GM10266 (cell line): ENCODE results near the gene ZNF460.

Source experiments
- DNase-seq: peaks from one replicate; pipeline ENCODE4 v3.0.0; 2012; ENCODE audit errors: extremely low spot score
- TF ChIP-seq, protein P1 (sequence below): IDR thresholded peaks from 2 replicates; pipeline ENCODE4 v1.5.1; 2012; ENCODE audit warnings: mild to moderate bottlenecking, low read depth; ENCODE audit not compliant: control insufficient read depth, insufficient read depth; ENCODE audit errors: missing control alignments

Gene ZNF460

DNA sequence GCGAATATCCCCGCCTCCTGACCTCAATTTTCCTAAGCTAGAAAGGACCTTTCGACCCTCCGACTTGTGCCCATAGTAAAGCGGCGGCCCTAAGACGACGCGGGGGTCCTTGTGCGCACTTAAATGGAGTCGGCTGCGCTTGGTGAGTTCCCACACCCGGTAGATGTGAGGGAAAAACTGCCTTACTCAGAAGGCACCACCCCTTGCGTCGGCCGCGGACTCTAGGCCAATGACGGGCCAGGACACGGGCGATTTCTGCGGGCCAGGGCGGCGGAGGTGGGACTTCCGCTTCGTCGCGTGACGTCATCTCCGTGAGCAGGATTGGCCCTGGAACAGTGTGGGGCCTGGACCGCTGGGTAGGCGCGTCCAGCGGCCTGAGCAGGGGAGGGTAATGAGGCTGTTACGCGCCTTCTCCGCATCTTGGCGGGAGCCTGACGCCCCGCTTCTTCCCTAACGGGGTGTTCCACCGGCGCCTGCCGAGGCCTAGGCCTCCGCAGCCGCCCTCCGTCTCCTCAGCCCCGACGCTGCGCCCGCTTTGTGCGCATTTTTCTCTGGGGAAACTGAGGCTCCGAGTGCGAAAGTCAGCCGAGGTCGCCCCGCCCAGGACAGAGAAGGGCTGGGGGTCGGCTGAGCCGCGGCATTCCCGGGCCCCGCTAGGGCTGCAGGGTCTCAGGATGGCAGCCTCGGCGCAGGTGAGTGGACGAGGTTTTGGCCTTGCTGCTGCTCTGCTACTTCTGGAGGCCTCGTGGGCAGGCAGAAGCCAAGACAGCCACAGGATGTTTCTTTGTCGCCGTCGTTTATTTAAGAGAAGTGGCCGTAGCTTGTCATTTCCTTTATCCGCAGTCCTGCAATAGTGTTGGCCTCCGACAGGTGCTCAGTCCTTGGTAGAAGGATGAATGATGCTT, 40.1 kb downstream of the ZNF460 start, which contains the start of gene ZNF543:
Gene ZNF543 (plus strand): TSS at position 293 of the 905 bp plus-strand sequence. CDS start 382 bp downstream, at position 675.
- TF ChIP-seq, protein P1, sequence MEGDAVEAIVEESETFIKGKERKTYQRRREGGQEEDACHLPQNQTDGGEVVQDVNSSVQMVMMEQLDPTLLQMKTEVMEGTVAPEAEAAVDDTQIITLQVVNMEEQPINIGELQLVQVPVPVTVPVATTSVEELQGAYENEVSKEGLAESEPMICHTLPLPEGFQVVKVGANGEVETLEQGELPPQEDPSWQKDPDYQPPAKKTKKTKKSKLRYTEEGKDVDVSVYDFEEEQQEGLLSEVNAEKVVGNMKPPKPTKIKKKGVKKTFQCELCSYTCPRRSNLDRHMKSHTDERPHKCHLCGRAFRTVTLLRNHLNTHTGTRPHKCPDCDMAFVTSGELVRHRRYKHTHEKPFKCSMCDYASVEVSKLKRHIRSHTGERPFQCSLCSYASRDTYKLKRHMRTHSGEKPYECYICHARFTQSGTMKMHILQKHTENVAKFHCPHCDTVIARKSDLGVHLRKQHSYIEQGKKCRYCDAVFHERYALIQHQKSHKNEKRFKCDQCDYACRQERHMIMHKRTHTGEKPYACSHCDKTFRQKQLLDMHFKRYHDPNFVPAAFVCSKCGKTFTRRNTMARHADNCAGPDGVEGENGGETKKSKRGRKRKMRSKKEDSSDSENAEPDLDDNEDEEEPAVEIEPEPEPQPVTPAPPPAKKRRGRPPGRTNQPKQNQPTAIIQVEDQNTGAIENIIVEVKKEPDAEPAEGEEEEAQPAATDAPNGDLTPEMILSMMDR: no peak
- peak; percentile 96 for DNase-seq

DNA sequence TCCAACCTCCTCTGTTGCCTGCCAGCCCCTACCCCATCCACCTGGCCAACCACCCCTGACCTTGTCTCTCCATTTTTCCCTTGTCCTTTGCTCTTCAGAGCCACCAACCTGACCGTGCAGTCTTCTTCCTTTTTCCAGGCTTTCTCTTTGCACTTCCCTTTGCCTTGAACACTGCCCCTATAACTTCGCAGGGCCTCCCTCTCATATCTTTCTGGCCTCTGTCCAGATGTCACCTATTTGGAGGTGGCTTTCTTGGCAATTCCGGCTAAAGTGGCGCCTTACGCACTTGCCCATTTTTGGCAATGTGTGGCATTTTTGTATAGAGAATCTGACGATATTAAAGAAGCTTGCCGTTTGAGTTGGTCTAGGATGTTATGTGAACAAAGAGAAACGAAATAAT, 40.8 kb downstream of the ZNF460 start:
- no peak for DNase-seq
- TF ChIP-seq, protein P1: no peak

GRCh38 chr19:57321751-57322150, 41.5 kb downstream of the ZNF460 start:
- TF ChIP-seq, protein P1: no peak
- DNase-seq: no peak

DNA sequence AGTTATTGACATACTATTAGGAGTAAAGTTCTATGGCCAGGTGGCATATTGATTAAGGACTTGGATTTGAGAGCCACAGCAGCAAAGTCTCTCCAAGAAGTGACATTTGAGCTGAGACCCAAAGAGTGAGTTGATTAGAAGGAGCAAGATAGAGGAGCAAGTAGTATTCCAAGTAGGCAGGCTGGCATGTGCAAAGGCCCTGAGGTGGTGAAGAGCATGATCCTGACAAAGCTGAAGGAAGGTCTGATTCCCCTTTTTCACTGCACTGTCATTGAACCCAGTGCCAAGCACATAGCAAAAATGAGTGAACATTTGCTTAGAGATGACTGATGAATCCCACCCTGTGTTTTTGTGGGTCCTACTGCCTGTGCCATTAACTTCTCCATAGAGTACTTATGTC, 44.7 kb downstream of the ZNF460 start:
- TF ChIP-seq, protein P1: no peak

DNA sequence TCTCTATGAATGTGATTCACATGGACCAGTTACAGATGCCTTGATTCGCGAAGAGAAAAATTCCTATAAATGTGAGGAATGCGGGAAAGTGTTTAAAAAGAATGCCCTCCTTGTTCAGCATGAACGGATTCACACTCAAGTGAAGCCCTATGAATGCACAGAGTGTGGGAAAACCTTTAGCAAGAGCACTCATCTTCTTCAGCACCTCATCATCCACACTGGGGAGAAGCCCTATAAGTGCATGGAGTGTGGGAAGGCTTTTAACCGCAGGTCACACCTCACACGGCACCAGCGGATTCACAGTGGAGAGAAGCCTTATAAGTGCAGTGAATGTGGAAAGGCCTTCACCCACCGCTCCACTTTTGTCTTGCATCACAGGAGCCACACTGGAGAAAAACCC, 47.7 kb downstream of the ZNF460 start:
- no peak for DNase-seq
- TF ChIP-seq, protein P1: no peak

More for the DNA sequence above, 44.7 kb downstream of the ZNF460 start:
- no peak for DNase-seq

GRCh38 chr19:57334191-57334590, 53.9 kb downstream of the ZNF460 start:
- TF ChIP-seq, protein P1: no peak
- DNase-seq: no peak

GRCh38 chr19:57338877-57339276, 58.6 kb downstream of the ZNF460 start:
- no peak for DNase-seq
- TF ChIP-seq, protein P1: no peak
